Umbilical cord (tissue), 2 donors: ENCODE results near the gene MPEG1. TPM values are rescaled to one million over a fixed set of nuclear protein-coding genes. Genes with fewer than 3 reads are reported as not detected.
A peak's percentile ranks its signal among the peaks of the same experiment; 100 is the strongest.

Experiments used
- DNase-seq: peaks from one replicate; pipeline ENCODE4 v3.0.0-alpha.2; 2015; ENCODE audit warnings: low spot score
- total RNA-seq: library from RNA; depleted of rRNA; stranded (reverse); fragments of >200 nt; gene quantifications from one replicate; pipeline ENCODE4 v1.2.3, GENCODE V29; 2014; ENCODE audit warnings: low replicate concordance; ENCODE audit not compliant: insufficient read depth

Gene MPEG1
- total RNA-seq, 1 donor from 2014 or later = 8.4 TPM

- no peak for DNase-seq
These were observed 5.6 kb upstream of the MPEG1 start for GRCh38 chr11:59218319-59218718.

- DNase-seq = peak; percentile 60
These were observed 4.2 kb upstream of the MPEG1 start for GRCh38 chr11:59216641-59217564.

DNA sequence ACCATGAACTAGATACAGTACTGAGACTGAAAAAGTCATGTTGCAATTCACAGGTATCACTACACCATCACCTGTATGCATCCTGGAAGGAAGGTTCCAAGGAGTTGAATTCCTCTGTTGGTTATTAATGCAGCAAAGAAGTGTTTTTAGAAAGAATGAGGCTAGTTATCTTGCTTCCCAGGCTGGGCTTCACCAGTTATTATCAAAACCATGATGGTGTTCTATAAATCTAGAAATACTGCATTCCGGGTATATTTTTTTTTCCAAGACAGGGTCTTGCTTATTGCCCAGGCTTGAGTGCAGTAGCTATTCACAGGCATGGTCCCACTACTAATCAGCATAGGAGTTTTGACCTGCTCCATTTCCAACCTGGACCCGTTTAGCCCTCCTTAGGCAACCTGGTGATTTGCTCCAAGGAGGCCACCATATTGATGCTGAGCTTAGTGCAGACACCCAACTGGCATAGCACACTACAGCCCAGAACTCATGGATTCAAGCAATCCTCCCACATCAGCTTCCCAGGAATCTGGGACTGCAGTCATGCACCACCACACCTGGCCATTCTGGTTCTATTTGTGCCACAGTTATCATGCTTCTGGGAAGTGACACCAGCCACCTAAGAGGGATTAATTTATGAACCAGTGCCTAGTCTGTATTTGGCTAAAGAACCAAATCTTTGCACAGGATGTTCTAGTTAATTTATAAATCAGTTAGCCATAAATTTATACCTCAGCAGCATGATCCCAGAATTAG, 1.6 kb upstream of the MPEG1 start:
- no peak for DNase-seq

DNA sequence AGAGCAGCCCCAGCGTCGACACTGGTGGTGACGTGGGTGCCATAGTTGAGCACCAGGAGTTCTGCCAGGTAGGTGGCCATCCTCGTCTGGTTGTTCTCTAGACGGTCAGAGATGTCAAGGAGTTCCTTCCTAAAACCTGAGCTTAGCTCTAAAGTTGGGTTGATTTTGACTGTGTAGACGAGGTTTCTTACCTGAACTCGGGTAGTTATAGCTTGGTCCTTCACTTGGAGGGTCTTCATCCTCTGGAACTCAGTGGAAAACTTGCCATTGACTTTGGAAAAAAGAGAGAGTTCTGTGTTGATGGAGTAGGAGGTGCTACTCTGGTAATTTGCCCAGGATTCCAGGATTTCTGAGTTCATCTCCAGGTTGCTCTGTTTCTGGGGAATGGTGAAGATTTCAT, 505 bp downstream of the MPEG1 start:
- DNase-seq = no peak

DNA sequence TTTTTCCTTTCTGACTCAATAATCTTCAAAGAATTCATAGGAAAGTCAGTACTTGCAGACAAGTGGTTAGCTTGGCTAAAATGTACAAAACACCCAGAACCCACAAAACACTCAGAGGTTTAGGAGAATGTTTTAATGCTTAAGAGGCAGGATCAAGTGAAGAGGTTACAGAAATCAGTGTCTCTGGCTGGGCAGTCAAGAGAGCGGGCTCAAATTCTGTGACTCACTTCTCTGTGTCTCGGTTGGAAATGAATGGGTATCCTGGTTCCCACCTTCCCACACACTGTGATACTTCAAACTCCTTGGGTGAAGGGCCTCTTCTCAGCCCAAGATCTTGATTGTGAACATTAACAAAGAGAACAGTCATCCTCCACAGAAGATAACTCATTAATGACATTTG, 3.8 kb downstream of the MPEG1 start:
- DNase-seq = no peak

- peak; percentile 64 for DNase-seq
These were observed 4.7 kb downstream of the MPEG1 start for GRCh38 chr11:59207988-59208451.

DNA sequence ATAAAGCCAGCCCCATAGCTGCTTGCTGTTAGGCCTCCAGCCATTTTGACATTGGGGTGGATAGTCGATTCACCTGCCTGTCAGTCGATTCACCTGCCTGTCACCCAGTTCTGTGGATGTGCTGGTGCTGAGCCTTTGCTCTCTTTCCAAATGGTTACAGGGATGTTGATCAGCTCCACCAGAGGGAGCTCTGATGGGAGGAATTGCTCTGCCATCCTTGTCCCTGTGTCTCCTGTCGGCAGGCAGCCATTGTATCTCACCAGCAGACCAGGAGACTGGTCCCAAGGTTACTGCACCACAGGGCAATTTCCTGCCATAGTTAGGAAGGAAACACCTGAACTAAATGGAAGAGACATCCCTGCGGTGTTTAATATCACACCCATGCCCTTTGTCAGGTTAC, 6.1 kb downstream of the MPEG1 start:
- no peak for DNase-seq

DNA sequence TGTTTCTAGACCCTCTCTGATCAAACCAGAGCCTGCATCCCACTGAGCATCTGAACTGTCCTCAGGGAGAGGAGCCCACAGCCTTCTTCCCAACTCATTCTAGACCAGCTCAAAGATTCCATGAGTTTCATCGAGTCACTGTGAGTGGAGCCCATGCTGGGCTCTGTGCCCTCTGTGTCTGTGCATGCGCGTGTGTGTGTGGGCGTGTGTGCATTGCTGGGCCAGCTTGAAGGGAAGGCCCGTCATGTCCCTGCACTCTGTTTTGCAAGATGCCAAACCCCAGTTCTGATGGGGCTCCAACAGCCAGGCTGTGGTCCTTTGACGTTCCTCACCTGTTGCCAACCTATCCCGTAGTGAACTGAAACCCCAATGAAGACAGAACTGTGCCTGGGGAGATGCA, 7.1 kb downstream of the MPEG1 start:
- DNase-seq = no peak

DNA sequence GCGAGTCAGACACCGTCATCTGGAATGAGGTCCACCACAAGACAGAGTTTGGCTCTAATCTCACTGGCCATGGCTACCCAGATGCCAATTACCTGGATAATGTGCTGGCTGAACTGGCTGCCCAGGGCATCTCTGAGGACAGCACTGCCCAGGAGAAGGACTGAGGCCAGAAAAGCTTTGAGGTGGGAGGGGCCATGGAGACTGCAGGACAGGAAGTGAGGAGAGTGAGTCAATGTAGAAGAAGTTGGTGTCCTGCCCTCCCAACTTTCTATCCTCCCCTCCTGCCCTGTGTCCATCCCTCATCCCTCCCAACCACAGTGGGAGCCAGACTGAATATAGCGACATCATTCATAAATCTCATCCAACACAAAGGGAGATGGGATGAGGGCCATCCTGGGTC, 8.0 kb downstream of the MPEG1 start:
- no peak for DNase-seq

- DNase-seq = no peak
These were observed 11.4 kb downstream of the MPEG1 start for GRCh38 chr11:59201353-59201752.

GRCh38 chr11:59200423-59200746, 12.3 kb downstream of the MPEG1 start:
- no peak for DNase-seq

DNA sequence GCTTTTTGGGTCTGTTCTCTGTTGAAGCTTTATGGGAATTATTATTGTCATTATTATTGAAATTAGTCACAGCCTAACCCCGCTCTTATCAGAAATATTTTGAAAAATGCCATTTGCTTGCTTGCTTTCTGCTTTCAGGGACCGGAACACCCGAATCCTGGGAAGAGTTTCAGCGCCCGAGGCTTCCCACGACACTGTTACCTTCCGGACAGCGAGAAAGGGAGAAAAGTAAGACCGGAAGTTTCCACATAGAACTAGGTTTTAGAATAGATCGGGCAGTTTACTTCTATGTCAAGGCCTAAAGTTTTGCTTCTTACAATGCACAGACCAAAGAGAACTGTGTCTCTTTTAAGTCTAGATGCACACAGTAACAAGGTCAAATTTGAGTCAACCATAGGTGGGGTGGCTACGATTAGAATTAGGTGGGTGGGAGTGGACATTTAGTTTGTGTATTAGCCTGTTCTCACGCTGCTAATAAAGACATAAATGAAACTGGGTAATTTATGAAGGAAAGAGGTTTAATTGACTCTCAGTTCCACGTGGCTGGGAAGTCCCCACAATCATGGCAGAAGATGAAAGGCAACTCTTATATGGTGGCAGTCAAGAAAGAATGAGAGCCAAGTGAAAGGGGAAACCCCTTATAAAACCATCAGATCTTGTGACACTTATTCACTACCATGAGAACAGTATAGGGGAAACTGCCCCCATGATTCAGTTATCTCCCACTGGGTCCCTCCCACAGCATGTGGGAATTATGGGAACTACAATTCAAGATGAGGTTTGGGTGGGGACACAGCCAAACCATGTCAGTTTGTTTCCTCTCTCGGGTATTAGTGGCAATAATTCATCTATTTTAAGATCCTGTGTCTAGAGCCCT, 12.9 kb downstream of the MPEG1 start:
- DNase-seq = no peak

- DNase-seq = no peak
These were observed 14.0 kb downstream of the MPEG1 start for GRCh38 chr11:59198726-59199125.

GRCh38 chr11:59197991-59198390, 14.7 kb downstream of the MPEG1 start:
- DNase-seq = peak; percentile 85

DNA sequence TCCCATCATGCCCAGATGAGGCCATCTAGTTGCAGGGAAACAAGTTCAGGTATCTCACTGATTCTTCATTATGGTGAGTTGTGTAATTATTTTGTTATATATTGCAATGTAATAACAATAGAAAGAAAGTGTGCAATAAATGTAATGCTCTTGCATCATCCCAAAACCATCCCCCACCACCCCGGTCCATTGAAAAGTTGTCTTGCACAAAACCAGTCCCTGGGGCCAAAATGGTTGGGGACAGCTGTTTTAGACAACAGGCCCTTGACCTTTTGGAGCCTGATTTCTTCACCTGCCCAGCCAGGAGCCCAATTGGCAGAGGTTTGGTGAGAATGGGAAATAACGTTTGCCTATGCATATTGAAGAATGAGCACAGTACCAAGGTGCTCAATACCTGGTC, 15.9 kb downstream of the MPEG1 start:
- no peak for DNase-seq

GRCh38 chr11:59195586-59195985, 17.1 kb downstream of the MPEG1 start:
- no peak for DNase-seq

GRCh38 chr11:59193587-59194130, 19.1 kb downstream of the MPEG1 start:
- no peak for DNase-seq

DNA sequence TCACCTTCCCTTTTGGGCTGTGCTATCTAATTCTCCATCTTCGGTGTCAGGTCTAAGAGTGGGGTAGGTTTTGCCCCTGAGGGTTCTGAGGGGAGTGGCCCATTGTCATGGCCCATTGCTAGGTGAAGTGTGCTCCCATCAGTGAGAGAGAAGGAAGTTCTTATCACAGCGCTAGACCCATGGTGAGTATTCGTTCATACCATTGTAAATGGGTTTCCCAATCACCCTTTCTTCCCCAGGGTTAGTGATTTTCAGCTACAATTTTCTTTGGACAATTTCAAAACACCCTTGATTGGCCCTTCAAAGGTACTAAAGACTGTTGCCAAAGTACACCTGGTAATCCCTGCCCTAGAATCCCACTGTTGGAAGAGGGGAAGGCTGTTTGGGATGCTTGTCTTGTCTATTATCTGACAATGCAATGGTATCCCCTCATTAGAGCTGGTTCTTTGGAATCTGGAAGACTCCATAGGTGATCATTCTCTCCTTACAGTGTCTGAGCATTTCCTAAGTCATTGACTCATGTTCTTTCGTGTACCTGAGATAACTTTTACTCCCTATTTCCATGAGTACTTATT, 20.2 kb downstream of the MPEG1 start:
- DNase-seq = no peak

GRCh38 chr11:59191890-59192289, 20.8 kb downstream of the MPEG1 start:
- no peak for DNase-seq

DNA sequence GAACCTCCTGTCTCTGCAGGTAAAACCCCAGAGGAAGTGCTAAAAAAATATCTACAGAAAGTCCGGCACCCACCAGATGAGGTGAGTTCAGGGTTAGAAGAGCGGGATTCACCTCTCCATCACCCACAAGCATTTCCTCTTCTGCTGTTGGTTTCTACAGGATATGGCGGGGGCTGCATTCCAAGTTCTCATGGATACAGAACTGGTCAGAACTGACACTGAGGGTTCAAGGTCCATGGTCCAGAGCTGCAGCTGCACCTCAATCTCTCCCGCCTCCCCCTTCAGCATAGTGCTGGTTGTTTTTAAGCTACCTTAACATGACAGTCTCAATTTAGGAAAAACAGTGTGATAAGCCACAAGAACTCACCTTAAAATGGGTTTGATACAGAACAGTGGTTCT, 21.6 kb downstream of the MPEG1 start:
- no peak for DNase-seq

DNA sequence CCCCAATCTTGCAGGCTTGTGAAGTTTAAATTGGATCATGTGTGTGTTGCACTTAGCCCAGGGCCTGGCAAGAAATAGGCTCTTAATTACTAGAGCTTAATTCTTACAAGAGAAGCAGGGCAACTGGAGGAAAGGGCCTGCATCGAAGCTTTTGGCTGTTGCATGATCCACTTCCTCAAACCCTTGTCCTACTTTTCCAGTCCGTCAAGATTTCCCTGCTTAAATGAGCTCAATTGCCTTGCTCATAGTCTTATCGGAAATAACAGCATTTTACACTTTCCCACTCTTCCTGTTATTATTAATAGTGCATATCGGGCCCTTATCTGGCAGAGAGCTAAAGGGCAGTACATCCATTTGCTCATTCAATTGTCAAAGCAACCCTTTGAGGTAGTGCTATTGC, 22.7 kb downstream of the MPEG1 start:
- no peak for DNase-seq
